WTC11 (cell line): Measurements from ENCODE around the gene ZBTB11. TPM values are rescaled to one million over a fixed set of nuclear protein-coding genes. Genes with fewer than 3 reads are reported as not detected.

Source experiments
- ATAC-seq: fragments of 200-7000 bp; cut with Tn5 transposase; 2 replicates; pipeline ENCODE4 v1.10.0; 2021; ENCODE audit warnings: mild to moderate bottlenecking, moderate library complexity
- CTCF ChIA-PET: fragments of 300-600 bp; sonication (Branson Sonifier 250); formaldehyde crosslinking; loops from one replicate; lab custom pipeline; 2021; ENCODE audit warnings: antibody characterized with exemption; lab: Charles Lee
- POLR2A ChIA-PET: fragments of 350-600 bp; sonication (Branson Sonifier 250); formaldehyde crosslinking; loops from one replicate; lab custom pipeline; 2021; ENCODE audit warnings: antibody characterized with exemption; lab: Charles Lee
- DNase-seq: peaks from one replicate; pipeline ENCODE4 v3.0.0; 2021; ENCODE audit warnings: low spot score
- H3K27ac Mint-ChIP-seq: 2 replicates; pipeline ENCODE4 v1.8.0; 2021; ENCODE audit warnings: mixed read lengths
- H3K27me3 Mint-ChIP-seq: 2 replicates; pipeline ENCODE4 v1.8.0; 2021; ENCODE audit warnings: low read depth, mild to moderate bottlenecking, moderate library complexity, mixed read lengths
- H3K36me3 Mint-ChIP-seq: 2 replicates; pipeline ENCODE4 v1.8.0; 2021; ENCODE audit warnings: mixed read lengths
- H3K4me1 Mint-ChIP-seq: 2 replicates; pipeline ENCODE4 v1.8.0; 2022; ENCODE audit warnings: mixed read lengths
- H3K4me3 Mint-ChIP-seq: 2 replicates; pipeline ENCODE4 v1.8.0; 2021; ENCODE audit warnings: mild to moderate bottlenecking, moderate library complexity, mixed read lengths
- H3K9me3 Mint-ChIP-seq: 2 replicates; pipeline ENCODE4 v1.8.0; 2021; ENCODE audit warnings: mixed read lengths
- ATF1 ChIP-seq: sonication (generic); formaldehyde crosslinking; IDR thresholded peaks from 2 replicates; pipeline ENCODE4 v1.8.1; 2023; ENCODE audit warnings: mild to moderate bottlenecking, moderate library complexity, missing genetic modification reagents
- CREB1 ChIP-seq: sonication (generic); formaldehyde crosslinking; IDR thresholded peaks from 2 replicates; pipeline ENCODE4 v1.8.0; 2023; ENCODE audit warnings: mild to moderate bottlenecking, missing genetic modification reagents
- CTCF ChIP-seq: fragments of 200-600 bp; IDR thresholded peaks from 2 replicates; pipeline ENCODE4 v1.8.0; 2022; ENCODE audit warnings: antibody characterized with exemption
- E2F4 ChIP-seq: sonication (generic); formaldehyde crosslinking; IDR thresholded peaks from 2 replicates; pipeline ENCODE4 v1.8.1; 2022; ENCODE audit warnings: low read depth, mild to moderate bottlenecking, moderate library complexity, missing genetic modification reagents, borderline replicate concordance
- FOXP1 ChIP-seq: sonication (generic); formaldehyde crosslinking; IDR thresholded peaks from 2 replicates; pipeline ENCODE4 v1.8.0; 2022; ENCODE audit warnings: missing genetic modification reagents, mild to moderate bottlenecking, moderate library complexity, borderline replicate concordance
- GRHL2 ChIP-seq: fragments of 250-450 bp; sonication (Bioruptor Pico); IDR thresholded peaks from 2 replicates; pipeline ENCODE4 v1.8.0; 2022; ENCODE audit warnings: mild to moderate bottlenecking, moderate library complexity; ENCODE audit not compliant: insufficient replicate concordance, severe bottlenecking
- IRF2 ChIP-seq: sonication (generic); formaldehyde crosslinking; IDR thresholded peaks from 2 replicates; pipeline ENCODE4 v1.8.0; 2022; ENCODE audit warnings: low read depth, missing genetic modification reagents, borderline replicate concordance
- KAT7 ChIP-seq: sonication (generic); formaldehyde crosslinking; IDR thresholded peaks from 2 replicates; pipeline ENCODE4 v1.8.1; 2023; ENCODE audit warnings: missing genetic modification reagents, mild to moderate bottlenecking, borderline replicate concordance
- NFE2L1 ChIP-seq: sonication (generic); formaldehyde crosslinking; IDR thresholded peaks from 2 replicates; pipeline ENCODE4 v1.8.1; 2023; ENCODE audit warnings: missing genetic modification reagents
- NFYB ChIP-seq: sonication (generic); formaldehyde crosslinking; conservative IDR thresholded peaks from 2 replicates; pipeline ENCODE4 v1.8.0; 2022; ENCODE audit warnings: low read depth, missing genetic modification reagents
- NR2C2 ChIP-seq: sonication (generic); formaldehyde crosslinking; IDR thresholded peaks from 2 replicates; pipeline ENCODE4 v1.8.0; 2022; ENCODE audit warnings: mild to moderate bottlenecking, missing genetic modification reagents
- RELA ChIP-seq: sonication (generic); formaldehyde crosslinking; IDR thresholded peaks from 2 replicates; pipeline ENCODE4 v1.8.1; 2022; ENCODE audit warnings: missing genetic modification reagents, mild to moderate bottlenecking, borderline replicate concordance
- SOX15 ChIP-seq: fragments of 250-450 bp; sonication (Bioruptor Pico); IDR thresholded peaks from 2 replicates; pipeline ENCODE4 v1.9.0; 2021; ENCODE audit warnings: mild to moderate bottlenecking
- TCF7 ChIP-seq: sonication (generic); formaldehyde crosslinking; IDR thresholded peaks from 2 replicates; pipeline ENCODE4 v1.8.0; 2022; ENCODE audit warnings: mild to moderate bottlenecking, low read depth, missing genetic modification reagents, moderate library complexity
- ZNF219 ChIP-seq: sonication (generic); formaldehyde crosslinking; IDR thresholded peaks from 2 replicates; pipeline ENCODE4 v1.8.0; 2023; ENCODE audit warnings: missing genetic modification reagents, mild to moderate bottlenecking, borderline replicate concordance
- ZNF232 ChIP-seq: sonication (generic); formaldehyde crosslinking; IDR thresholded peaks from 2 replicates; pipeline ENCODE4 v1.8.0; 2022; ENCODE audit warnings: mild to moderate bottlenecking, missing genetic modification reagents
- ZNF263 ChIP-seq: sonication (generic); formaldehyde crosslinking; IDR thresholded peaks from 2 replicates; pipeline ENCODE4 v1.8.1; 2022; ENCODE audit warnings: low read depth, mild to moderate bottlenecking, moderate library complexity, missing genetic modification reagents
- ZNF425 ChIP-seq: fragments of 250-450 bp; sonication (Bioruptor Pico); conservative IDR thresholded peaks from 2 replicates; pipeline ENCODE4 v1.9.0; 2021; ENCODE audit warnings: mild to moderate bottlenecking
- total RNA-seq: library from RNA; stranded (reverse); gene quantifications from 3 replicates; pipeline ENCODE4 v1.2.3, GENCODE V29; 2021

ZBTB11 gene
- total RNA-seq, 1 experiment from 2014 or later, result 13.5 TPM

- DNase-seq, result no peak
- no peak overlapping the region for H3K4me3 Mint-ChIP-seq
- no peaks in the 10 kb centered on the region for H3K27me3 Mint-ChIP-seq
- no peak for ATAC-seq
- H3K27ac Mint-ChIP-seq, result no peak overlapping the region
- CTCF ChIA-PET, result no interaction called here
- no peak for TF ChIP-seq RELA (CRISPR knock-in tag)
- no peak for TF ChIP-seq NFYB (CRISPR knock-in tag)
- TF ChIP-seq GRHL2 (CRISPR knock-in tag), result no peak
- no peak for TF ChIP-seq FOXP1 (CRISPR knock-in tag)
- H3K4me1 Mint-ChIP-seq, result peaks cover 18% of the 10 kb centered on the region
- no peaks in the 10 kb centered on the region for H3K9me3 Mint-ChIP-seq
- H3K36me3 Mint-ChIP-seq, result no peaks in the 10 kb centered on the region
- POLR2A ChIA-PET, result no interaction called here
These were observed 26.2 kb upstream of the ZBTB11 start for GRCh38 chr3:101703169-101703568.

- peaks cover 18% of the 10 kb centered on the region for H3K4me1 Mint-ChIP-seq
- ChIA-PET CTCF (no interaction called here), POLR2A (no interaction called here)
- ATAC-seq, result no peak
- TF ChIP-seq NR2C2 (CRISPR knock-in tag) (no peak), ZNF219 (CRISPR knock-in tag) (no peak), ATF1 (no peak), TCF7 (CRISPR knock-in tag) (no peak), ZNF232 (CRISPR knock-in tag) (no peak), IRF2 (CRISPR knock-in tag) (no peak), ZNF263 (no peak), E2F4 (CRISPR knock-in tag) (no peak), NFE2L1 (CRISPR knock-in tag) (no peak), CREB1 (no peak), CTCF (no peak), KAT7 (CRISPR knock-in tag) (no peak), SOX15 (CRISPR knock-in tag) (no peak)
- TF ChIP-seq, all 79 proteins: peak for 0
- Mint-ChIP-seq H3K27me3 (no peaks in the 10 kb centered on the region), H3K36me3 (no peaks in the 10 kb centered on the region), H3K27ac (no peak overlapping the region), H3K9me3 (no peaks in the 10 kb centered on the region), H3K4me3 (no peak overlapping the region)
- no peak for DNase-seq
These were observed 25.8 kb upstream of the ZBTB11 start for GRCh38 chr3:101702726-101703125.

- TF ChIP-seq ZNF232 (CRISPR knock-in tag) (no peak), ZNF425 (CRISPR knock-in tag) (no peak)
- peak; percentile 44 for ATAC-seq
- ChIA-PET POLR2A (no interaction called here), CTCF (interaction anchor here (1.1 kb wide), 1 partner anchor 25 kb away, joined by 3 read pairs; the partner anchor contains the start of gene ZBTB11)
- Mint-ChIP-seq H3K27ac (peak overlapping the region; percentile 61; the same call in 1 of the 2 replicates), H3K27me3 (no peaks in the 10 kb centered on the region), H3K4me3 (no peak overlapping the region), H3K36me3 (no peaks in the 10 kb centered on the region), H3K9me3 (no peaks in the 10 kb centered on the region), H3K4me1 (peaks cover 18% of the 10 kb centered on the region)
- DNase-seq, result no peak
These were observed 25.0 kb upstream of the ZBTB11 start for GRCh38 chr3:101701696-101702634.
